Skeletal muscle tissue (tissue), 5 donors: ENCODE results near the gene PDE4B. TPM values are rescaled to one million over a fixed set of nuclear protein-coding genes. Genes with fewer than 3 reads are reported as not detected.
"Not testable (repeated sequence)": the region's sequence is repeated elsewhere in the genome, so short reads cannot be mapped to it uniquely, and the experiment has no call there.

ENCODE experiments used
- H3K27ac ChIP-seq: one replicate; pipeline ENCODE4 v1.7.0; 2013; ENCODE audit warnings: mild to moderate bottlenecking, low read depth, low read length, inconsistent platforms
- H3K27me3 ChIP-seq, 3 donors: one replicate each; pipeline ENCODE4 v1.7.0; 2013; ENCODE audit warnings: low read length in 3 of 3; ENCODE audit not compliant: control insufficient read depth in 3 of 3, insufficient read depth in 3 of 3
- H3K36me3 ChIP-seq, 3 donors: one replicate each; pipeline ENCODE4 v1.7.0; 2013; ENCODE audit warnings: low read length in 3 of 3; ENCODE audit not compliant: control insufficient read depth in 3 of 3, insufficient read depth in 3 of 3
- H3K4me1 ChIP-seq, 3 donors: one replicate each; pipeline ENCODE4 v1.7.0; 2013; ENCODE audit warnings: low read length in 3 of 3, mild to moderate bottlenecking in 3 of 3; ENCODE audit not compliant: control insufficient read depth in 3 of 3, insufficient read depth in 3 of 3
- H3K4me3 ChIP-seq, 3 donors: one replicate each; pipeline ENCODE4 v1.7.0; 2013; ENCODE audit warnings: low read length in 3 of 3
- H3K9ac ChIP-seq, 3 donors: one replicate each; pipeline ENCODE4 v1.7.0; 2013; ENCODE audit warnings: low read length in 3 of 3, mild to moderate bottlenecking in 3 of 3, moderate library complexity in 2 of 3, low read depth in 1 of 3
- H3K9me3 ChIP-seq, 3 donors: one replicate each; pipeline ENCODE4 v1.7.0; 2013; ENCODE audit warnings: low read length in 3 of 3; ENCODE audit not compliant: control insufficient read depth in 3 of 3
- small RNA-seq: library from RNA; depleted of rRNA; stranded (forward); fragments of <200 nt; gene quantifications from one replicate; pipeline ENCODE3, GENCODE V24; 2014
- total RNA-seq: library from RNA; depleted of rRNA; stranded (reverse); fragments of >200 nt; gene quantifications from one replicate; pipeline ENCODE4 v1.2.3, GENCODE V29; 2014
- donor health status: Osteomylitis.

PDE4B gene
- total RNA-seq, 1 donor from 2014 or later: 26.6 TPM

GRCh38 chr1:66418021-66418420 is 625.3 kb downstream of the PDE4B start:
- Histone ChIP-seq H3K9ac (no peak overlapping the region), H3K4me3 (no peak overlapping the region)

GRCh38 chr1:66420171-66420570 is 627.5 kb downstream of the PDE4B start:
- not testable (repeated sequence) for H3K4me3 ChIP-seq, H3K27ac ChIP-seq, H3K36me3 ChIP-seq, H3K9ac ChIP-seq, H3K4me1 ChIP-seq, H3K9me3 ChIP-seq, H3K27me3 ChIP-seq

More at GRCh38 chr1:66418021-66418420, 625.3 kb downstream of the PDE4B start:
- H3K27ac ChIP-seq: no peak overlapping the region
- H3K9me3 ChIP-seq: peaks cover 0 to 6% (median 5%) of the 10 kb centered on the region in 3 donors
- H3K27me3 ChIP-seq: no peaks in the 10 kb centered on the region
- no peaks in the 10 kb centered on the region for H3K36me3 ChIP-seq
- no peaks in the 10 kb centered on the region for H3K4me1 ChIP-seq

GRCh38 chr1:66420906-66421305 is 628.2 kb downstream of the PDE4B start:
- not testable (repeated sequence) for H3K4me3 ChIP-seq, H3K27ac ChIP-seq, H3K27me3 ChIP-seq, H3K9me3 ChIP-seq, H3K9ac ChIP-seq, H3K4me1 ChIP-seq, H3K36me3 ChIP-seq

- Histone ChIP-seq H3K9me3 (peaks cover 0 to 6% (median 5%) of the 10 kb centered on the region in 3 donors), H3K4me3 (no peak overlapping the region), H3K4me1 (no peaks in the 10 kb centered on the region), H3K27ac (no peak overlapping the region), H3K9ac (no peak overlapping the region), H3K36me3 (no peaks in the 10 kb centered on the region), H3K27me3 (no peaks in the 10 kb centered on the region)
Observed at GRCh38 chr1:66422804-66423203, 630.1 kb downstream of the PDE4B start.

Small RNA genes lying within 50 kb of the gene (small RNA-seq; reads per million reads assigned to genes)
- gene RN7SL854P (not detected), gene RNU4-88P (not detected)
